HEK293 (cell line): Measurements from ENCODE around the gene GNPTG.

Experiments
- CTCF ChIA-PET: fragments of 350-600 bp; formaldehyde crosslinking; extraction: SDS; loops from one replicate; lab custom pipeline; 2021; ENCODE audit warnings: antibody characterized with exemption; lab: Yijun Ruan, JAX
- POLR2A ChIA-PET: fragments of 300-600 bp; formaldehyde crosslinking; extraction: SDS; loops from one replicate; lab custom pipeline; 2020; ENCODE audit warnings: antibody characterized with exemption, inconsistent platforms; lab: Yijun Ruan, JAX
- H3K27ac ChIP-seq: fragments of 200-500 bp; sonication (Bioruptor generic); 2 replicates; pipeline ENCODE4 v1.5.1; 2014; ENCODE audit warnings: low read depth, low read length, control low read depth, inconsistent platforms; ENCODE audit errors: extremely low read depth
- H3K36me3 ChIP-seq, 2 experiments: fragments of 200-500 bp in 1 of 2; sonication (Bioruptor generic) in 1 of 2; 1 replicate in 1 of 2; 2 replicates in 1 of 2; pipeline ENCODE4 v1.5.1; 2014 to 2017; ENCODE audit warnings: inconsistent platforms in 2 of 2, low read length in 2 of 2; ENCODE audit not compliant: control insufficient read depth in 2 of 2, insufficient read depth in 1 of 2
- H3K4me1 ChIP-seq: fragments of 200-500 bp; sonication (Bioruptor generic); 2 replicates; pipeline ENCODE4 v1.5.1; 2014; ENCODE audit warnings: mild to moderate bottlenecking, low read length, inconsistent platforms; ENCODE audit not compliant: control insufficient read depth, insufficient read depth
- H3K4me3 ChIP-seq: 2 replicates; pipeline ENCODE4 v1.5.1; 2011; ENCODE audit warnings: low read depth, mild to moderate bottlenecking, control low read depth, low read length, moderate library complexity
- H3K9me3 ChIP-seq: fragments of 200-500 bp; sonication (Bioruptor generic); 2 replicates; pipeline ENCODE4 v1.5.1; 2014; ENCODE audit warnings: low read depth, low read length, inconsistent platforms; ENCODE audit not compliant: control insufficient read depth, insufficient read depth
- BCL11A ChIP-seq: fragments of 450-650 bp; formaldehyde crosslinking; IDR thresholded peaks from 2 replicates; pipeline ENCODE4 v1.5.1; 2016; ENCODE audit warnings: low read depth, missing biosample characterization, missing genetic modification characterization
- HOXD13 ChIP-seq: sonication (generic); formaldehyde crosslinking; IDR thresholded peaks from 2 replicates; pipeline ENCODE4 v1.8.0; 2022; ENCODE audit warnings: missing genetic modification reagents, borderline replicate concordance
- MZF1 ChIP-seq: fragments of 450-650 bp; formaldehyde crosslinking; IDR thresholded peaks from 2 replicates; pipeline ENCODE4 v1.5.1; 2017; ENCODE audit warnings: missing biosample characterization, missing genetic modification characterization, borderline replicate concordance
- OSR2 ChIP-seq: fragments of 450-650 bp; formaldehyde crosslinking; IDR thresholded peaks from 2 replicates; pipeline ENCODE4 v1.5.1; 2016; ENCODE audit warnings: missing biosample characterization, missing genetic modification characterization
- YY2 ChIP-seq: fragments of 450-650 bp; formaldehyde crosslinking; IDR thresholded peaks from 2 replicates; pipeline ENCODE4 v1.5.1; 2016; ENCODE audit warnings: missing biosample characterization, missing genetic modification characterization
- ZNF121 ChIP-seq: fragments of 450-650 bp; formaldehyde crosslinking; IDR thresholded peaks from 2 replicates; pipeline ENCODE4 v1.5.1; 2016; ENCODE audit warnings: missing biosample characterization, missing genetic modification characterization
- ZNF24 ChIP-seq: fragments of 450-650 bp; formaldehyde crosslinking; IDR thresholded peaks from 2 replicates; pipeline ENCODE4 v1.5.1; 2016; ENCODE audit warnings: missing biosample characterization, missing genetic modification characterization
- ZNF311 ChIP-seq: fragments of 450-650 bp; formaldehyde crosslinking; IDR thresholded peaks from 2 replicates; pipeline ENCODE4 v1.5.1; 2017; ENCODE audit warnings: missing biosample characterization, missing genetic modification characterization, borderline replicate concordance
- ZNF830 ChIP-seq: fragments of 450-650 bp; IDR thresholded peaks from 2 replicates; pipeline ENCODE4 v1.5.0; 2018; ENCODE audit warnings: missing biosample characterization, missing genetic modification characterization, low read depth, mild to moderate bottlenecking, moderate library complexity
- ZSCAN16 ChIP-seq: fragments of 450-650 bp; formaldehyde crosslinking; IDR thresholded peaks from 2 replicates; pipeline ENCODE4 v1.5.1; 2016; ENCODE audit warnings: missing biosample characterization, missing genetic modification characterization
- TF ChIP-seq, protein P1 (sequence below): fragments of 450-650 bp; formaldehyde crosslinking; IDR thresholded peaks from 2 replicates; pipeline ENCODE4 v1.5.1; 2016; ENCODE audit warnings: missing biosample characterization, missing genetic modification characterization
- TF ChIP-seq, protein P2 (sequence below): fragments of 450-650 bp; formaldehyde crosslinking; IDR thresholded peaks from 2 replicates; pipeline ENCODE4 v1.5.1; 2016; ENCODE audit warnings: missing biosample characterization, missing genetic modification characterization
- TF ChIP-seq, protein P3 (sequence below): fragments of 450-650 bp; formaldehyde crosslinking; IDR thresholded peaks from 2 replicates; pipeline ENCODE4 v1.5.1; 2016; ENCODE audit warnings: missing biosample characterization, missing genetic modification characterization, low read depth

Gene GNPTG

DNA sequence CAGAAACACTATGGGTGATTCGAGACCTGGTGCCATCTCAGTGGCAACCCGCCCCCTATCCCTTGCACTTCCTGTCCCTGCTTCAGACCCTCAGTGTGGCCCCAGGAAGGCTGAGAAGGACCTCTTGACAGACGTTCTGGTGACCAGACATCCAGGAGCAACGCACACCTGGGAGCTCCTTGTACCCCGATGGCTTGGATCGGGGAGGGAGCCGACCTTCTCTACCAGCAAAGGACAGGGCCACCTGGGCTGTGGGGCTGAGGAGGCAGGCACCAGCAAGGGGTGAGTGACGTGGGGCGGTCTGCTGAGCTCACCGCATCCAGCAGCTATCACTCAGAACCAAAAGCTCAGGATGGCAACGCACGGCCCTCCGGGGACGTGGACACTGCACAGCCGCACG lies 35.6 kb downstream of the GNPTG start:
- no peak for TF ChIP-seq BCL11A (tag by site-specific recombination)
- TF ChIP-seq, protein P1, sequence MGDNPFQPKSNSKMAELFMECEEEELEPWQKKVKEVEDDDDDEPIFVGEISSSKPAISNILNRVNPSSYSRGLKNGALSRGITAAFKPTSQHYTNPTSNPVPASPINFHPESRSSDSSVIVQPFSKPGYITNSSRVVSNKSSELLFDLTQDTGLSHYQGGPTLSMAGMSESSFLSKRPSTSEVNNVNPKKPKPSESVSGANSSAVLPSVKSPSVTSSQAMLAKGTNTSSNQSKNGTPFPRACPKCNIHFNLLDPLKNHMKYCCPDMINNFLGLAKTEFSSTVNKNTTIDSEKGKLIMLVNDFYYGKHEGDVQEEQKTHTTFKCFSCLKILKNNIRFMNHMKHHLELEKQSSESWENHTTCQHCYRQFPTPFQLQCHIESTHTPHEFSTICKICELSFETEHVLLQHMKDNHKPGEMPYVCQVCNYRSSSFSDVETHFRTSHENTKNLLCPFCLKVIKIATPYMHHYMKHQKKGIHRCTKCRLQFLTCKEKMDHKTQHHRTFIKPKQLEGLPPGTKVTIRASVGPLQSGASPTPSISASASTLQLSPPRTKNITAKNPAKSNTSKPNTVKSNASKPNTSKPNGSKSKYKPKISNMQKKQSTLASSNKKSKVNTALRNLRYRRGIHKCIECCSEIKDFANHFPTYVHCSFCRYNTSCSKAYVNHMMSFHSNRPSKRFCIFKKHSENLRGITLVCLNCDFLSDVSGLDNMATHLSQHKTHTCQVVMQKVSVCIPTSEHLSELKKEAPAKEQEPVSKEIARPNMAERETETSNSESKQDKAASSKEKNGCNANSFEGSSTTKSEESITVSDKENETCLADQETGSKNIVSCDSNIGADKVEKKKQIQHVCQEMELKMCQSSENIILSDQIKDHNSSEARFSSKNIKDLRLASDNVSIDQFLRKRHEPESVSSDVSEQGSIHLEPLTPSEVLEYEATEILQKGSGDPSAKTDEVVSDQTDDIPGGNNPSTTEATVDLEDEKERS (tag by site-specific recombination): no peak
- TF ChIP-seq YY2 (tag by site-specific recombination): no peak
- no peak for TF ChIP-seq ZNF830 (tag by site-specific recombination)
- TF ChIP-seq, protein P2, sequence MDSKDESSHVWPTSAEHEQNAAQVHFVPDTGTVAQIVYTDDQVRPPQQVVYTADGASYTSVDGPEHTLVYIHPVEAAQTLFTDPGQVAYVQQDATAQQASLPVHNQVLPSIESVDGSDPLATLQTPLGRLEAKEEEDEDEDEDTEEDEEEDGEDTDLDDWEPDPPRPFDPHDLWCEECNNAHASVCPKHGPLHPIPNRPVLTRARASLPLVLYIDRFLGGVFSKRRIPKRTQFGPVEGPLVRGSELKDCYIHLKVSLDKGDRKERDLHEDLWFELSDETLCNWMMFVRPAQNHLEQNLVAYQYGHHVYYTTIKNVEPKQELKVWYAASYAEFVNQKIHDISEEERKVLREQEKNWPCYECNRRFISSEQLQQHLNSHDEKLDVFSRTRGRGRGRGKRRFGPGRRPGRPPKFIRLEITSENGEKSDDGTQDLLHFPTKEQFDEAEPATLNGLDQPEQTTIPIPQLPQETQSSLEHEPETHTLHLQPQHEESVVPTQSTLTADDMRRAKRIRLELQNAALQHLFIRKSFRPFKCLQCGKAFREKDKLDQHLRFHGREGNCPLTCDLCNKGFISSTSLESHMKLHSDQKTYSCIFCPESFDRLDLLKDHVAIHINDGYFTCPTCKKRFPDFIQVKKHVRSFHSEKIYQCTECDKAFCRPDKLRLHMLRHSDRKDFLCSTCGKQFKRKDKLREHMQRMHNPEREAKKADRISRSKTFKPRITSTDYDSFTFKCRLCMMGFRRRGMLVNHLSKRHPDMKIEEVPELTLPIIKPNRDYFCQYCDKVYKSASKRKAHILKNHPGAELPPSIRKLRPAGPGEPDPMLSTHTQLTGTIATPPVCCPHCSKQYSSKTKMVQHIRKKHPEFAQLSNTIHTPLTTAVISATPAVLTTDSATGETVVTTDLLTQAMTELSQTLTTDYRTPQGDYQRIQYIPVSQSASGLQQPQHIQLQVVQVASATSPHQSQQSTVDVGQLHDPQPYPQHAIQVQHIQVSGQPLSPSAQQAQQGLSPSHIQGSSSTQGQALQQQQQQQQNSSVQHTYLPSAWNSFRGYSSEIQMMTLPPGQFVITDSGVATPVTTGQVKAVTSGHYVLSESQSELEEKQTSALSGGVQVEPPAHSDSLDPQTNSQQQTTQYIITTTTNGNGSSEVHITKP (tag by site-specific recombination): no peak
- TF ChIP-seq ZSCAN16: no peak
- TF ChIP-seq ZNF121 (tag by site-specific recombination): no peak
- TF ChIP-seq ZNF311 (tag by site-specific recombination): no peak
- TF ChIP-seq OSR2 (tag by site-specific recombination): no peak
- CTCF ChIA-PET: interaction anchor here (0.6 kb wide), 1 partner anchor 25 kb away, joined by 3 read pairs; no protein-coding TSS in a partner anchor
- POLR2A ChIA-PET: interaction anchor here (0.5 kb wide), 1 partner anchor 107 kb away, joined by 3 read pairs; no protein-coding TSS in a partner anchor
- Histone ChIP-seq H3K36me3 (peaks cover 0 to 24% of the 10 kb centered on the region in 2 experiments; a peak in 2 of 3 replicates), H3K4me3 (no peak overlapping the region), H3K27ac (no peak overlapping the region), H3K9me3 (no peaks in the 10 kb centered on the region), H3K4me1 (no peaks in the 10 kb centered on the region)

DNA sequence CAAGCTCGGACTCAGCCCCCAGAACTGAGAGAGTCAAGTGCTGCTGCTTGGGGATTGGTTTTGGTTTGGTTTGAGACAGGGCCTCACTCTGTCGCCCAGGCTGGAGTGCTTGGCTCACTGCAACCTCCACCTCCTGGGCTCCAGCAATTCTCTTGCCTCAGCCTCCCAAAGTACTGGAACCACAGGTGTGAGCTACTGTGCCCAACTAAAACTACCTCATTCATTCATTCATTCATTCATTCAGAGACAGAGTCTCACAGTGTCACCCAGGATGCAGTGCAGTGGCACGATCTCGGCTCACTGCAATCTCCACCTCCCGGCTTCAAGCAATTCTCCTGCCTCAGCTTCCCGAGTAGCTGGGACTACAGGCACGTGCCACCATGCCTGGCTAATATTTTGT lies 38.0 kb downstream of the GNPTG start:
- Histone ChIP-seq H3K9me3 (no peaks in the 10 kb centered on the region), H3K4me1 (no peaks in the 10 kb centered on the region), H3K36me3 (peaks cover 0 to 39% of the 10 kb centered on the region in 2 experiments; a peak in 2 of 3 replicates), H3K4me3 (no peak overlapping the region), H3K27ac (no peak overlapping the region)
- ChIA-PET POLR2A (interaction anchor here (0.6 kb wide), 1 partner anchor 179 kb away, joined by 3 read pairs; no protein-coding TSS in a partner anchor), CTCF (no interaction called here)
- no peak for TF ChIP-seq HOXD13 (CRISPR knock-in tag)
- TF ChIP-seq MZF1 (tag by site-specific recombination): no peak
- TF ChIP-seq ZNF24 (tag by site-specific recombination): peak; percentile 68; the same call in 1 of the 2 replicates
- TF ChIP-seq, protein P3, sequence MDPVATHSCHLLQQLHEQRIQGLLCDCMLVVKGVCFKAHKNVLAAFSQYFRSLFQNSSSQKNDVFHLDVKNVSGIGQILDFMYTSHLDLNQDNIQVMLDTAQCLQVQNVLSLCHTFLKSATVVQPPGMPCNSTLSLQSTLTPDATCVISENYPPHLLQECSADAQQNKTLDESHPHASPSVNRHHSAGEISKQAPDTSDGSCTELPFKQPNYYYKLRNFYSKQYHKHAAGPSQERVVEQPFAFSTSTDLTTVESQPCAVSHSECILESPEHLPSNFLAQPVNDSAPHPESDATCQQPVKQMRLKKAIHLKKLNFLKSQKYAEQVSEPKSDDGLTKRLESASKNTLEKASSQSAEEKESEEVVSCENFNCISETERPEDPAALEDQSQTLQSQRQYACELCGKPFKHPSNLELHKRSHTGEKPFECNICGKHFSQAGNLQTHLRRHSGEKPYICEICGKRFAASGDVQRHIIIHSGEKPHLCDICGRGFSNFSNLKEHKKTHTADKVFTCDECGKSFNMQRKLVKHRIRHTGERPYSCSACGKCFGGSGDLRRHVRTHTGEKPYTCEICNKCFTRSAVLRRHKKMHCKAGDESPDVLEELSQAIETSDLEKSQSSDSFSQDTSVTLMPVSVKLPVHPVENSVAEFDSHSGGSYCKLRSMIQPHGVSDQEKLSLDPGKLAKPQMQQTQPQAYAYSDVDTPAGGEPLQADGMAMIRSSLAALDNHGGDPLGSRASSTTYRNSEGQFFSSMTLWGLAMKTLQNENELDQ: no peak
